CD8-positive, alpha-beta memory T cell (primary cell): ENCODE measurements around the gene GLIPR1. TPM values are rescaled to one million over a fixed set of nuclear protein-coding genes. Genes with fewer than 3 reads are reported as not detected.

Experiments used
- CTCF ChIA-PET: fragments of 350-600 bp; sonication (Branson Sonifier 250); formaldehyde crosslinking; loops from one replicate; lab custom pipeline; 2021; ENCODE audit warnings: antibody characterized with exemption; lab: Charles Lee
- POLR2A ChIA-PET: fragments of 350-600 bp; sonication (Branson Sonifier 250); formaldehyde crosslinking; loops from one replicate; lab custom pipeline; 2021; ENCODE audit warnings: antibody characterized with exemption; lab: Charles Lee
- DNase-seq, 5 donors: peaks; one replicate each; pipeline versions ENCODE4 v3.0.0 to v3.0.0-alpha.2; 2020 to 2022; ENCODE audit warnings: mixed read lengths in 1 of 5
- H3K27ac ChIP-seq: one replicate; pipeline ENCODE4 v1.7.0; 2013; ENCODE audit warnings: low read depth, mild to moderate bottlenecking, low read length, moderate library complexity
- H3K27me3 ChIP-seq: 2 replicates; pipeline ENCODE4 v1.7.0; 2013; ENCODE audit warnings: low read length, mild to moderate bottlenecking; ENCODE audit not compliant: insufficient read depth, poor library complexity, severe bottlenecking
- H3K36me3 ChIP-seq: 2 replicates; pipeline ENCODE4 v1.7.0; 2013; ENCODE audit warnings: mild to moderate bottlenecking, low read length, moderate library complexity; ENCODE audit not compliant: insufficient read depth
- H3K4me1 ChIP-seq: 2 replicates; pipeline ENCODE4 v1.7.0; 2013; ENCODE audit warnings: mild to moderate bottlenecking, low read length, moderate library complexity; ENCODE audit not compliant: insufficient read depth
- H3K4me3 ChIP-seq: 2 replicates; pipeline ENCODE4 v1.7.0; 2013; ENCODE audit warnings: mild to moderate bottlenecking, low read length
- H3K9me3 ChIP-seq: 2 replicates; pipeline ENCODE4 v1.7.0; 2013; ENCODE audit warnings: mild to moderate bottlenecking, low read length
- H3K27ac Mint-ChIP-seq, 8 donors: one replicate each; pipeline ENCODE4 v1.8.0; 2020 to 2021; ENCODE audit warnings: mixed read lengths in 8 of 8, mild to moderate bottlenecking in 6 of 8, inconsistent platforms in 3 of 8, moderate library complexity in 3 of 8
- H3K27me3 Mint-ChIP-seq, 2 donors: one replicate each; pipeline ENCODE4 v1.8.0; 2020 to 2021; ENCODE audit warnings: mixed read lengths in 2 of 2, mild to moderate bottlenecking in 1 of 2, moderate library complexity in 1 of 2
- H3K36me3 Mint-ChIP-seq, 3 donors: one replicate each; pipeline ENCODE4 v1.8.0; 2020 to 2021; ENCODE audit warnings: mixed read lengths in 3 of 3, inconsistent platforms in 1 of 3, mild to moderate bottlenecking in 1 of 3
- H3K4me1 Mint-ChIP-seq, 3 donors: one replicate each; pipeline ENCODE4 v1.8.0; 2020 to 2021; ENCODE audit warnings: mixed read lengths in 3 of 3, inconsistent platforms in 1 of 3, mild to moderate bottlenecking in 1 of 3
- H3K4me3 Mint-ChIP-seq, 7 donors: one replicate each; pipeline ENCODE4 v1.8.0; 2020 to 2021; ENCODE audit warnings: mixed read lengths in 7 of 7, mild to moderate bottlenecking in 6 of 7, moderate library complexity in 4 of 7, inconsistent platforms in 2 of 7
- H3K9me3 Mint-ChIP-seq, 5 donors: one replicate each; pipeline ENCODE4 v1.8.0; 2020 to 2022; ENCODE audit warnings: mixed read lengths in 5 of 5, mild to moderate bottlenecking in 3 of 5, moderate library complexity in 2 of 5, inconsistent platforms in 1 of 5
- polyA plus RNA-seq: library from polyadenylated mRNA; unstranded; fragments of 300-500 nt; fragmentation: Illumina TruSeq; gene quantifications from one replicate; pipeline ENCODE4 v1.2.3, GENCODE V29; 2021
- total RNA-seq, 2 experiments: library from RNA; stranded (reverse); gene quantifications; one replicate each; pipeline ENCODE4 v1.2.3, GENCODE V29; 2021

The GLIPR1 gene
- total and polyA plus RNA-seq, 3 experiments from 2014 or later: 22.2 to 202 (median 22.8) TPM

DNA sequence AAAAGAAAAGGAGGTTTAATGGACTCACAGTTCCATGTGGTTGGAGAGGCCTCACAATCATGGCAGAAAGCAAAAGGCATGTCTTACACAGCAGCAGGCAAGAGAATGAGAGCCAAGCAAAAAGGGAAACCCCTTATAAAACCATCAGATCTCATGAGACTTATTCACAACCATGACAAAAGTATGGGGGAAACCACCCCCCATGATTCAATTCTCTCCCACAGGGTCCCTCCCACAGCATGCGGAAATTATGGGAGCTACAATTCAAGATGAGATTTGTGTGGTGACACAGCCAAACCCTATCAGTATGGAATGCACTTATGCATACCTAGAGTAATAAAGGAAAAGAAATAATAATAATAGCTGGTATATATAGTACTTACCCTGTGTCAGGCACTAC is 4.5 kb upstream of the GLIPR1 start:
- peaks cover 0 to 4% of the 10 kb centered on the region in 2 donors for H3K27me3 Mint-ChIP-seq
- peaks cover 0 to 2% (median 0%) of the 10 kb centered on the region in 5 donors for H3K9me3 Mint-ChIP-seq
- peaks cover 0 to 7% (median 0%) of the 10 kb centered on the region in 3 donors for H3K36me3 Mint-ChIP-seq
- no peak overlapping the region for H3K4me3 Mint-ChIP-seq
- H3K36me3 ChIP-seq: no peaks in the 10 kb centered on the region
- H3K27me3 ChIP-seq: no peaks in the 10 kb centered on the region
- DNase-seq: no peak
- H3K4me3 ChIP-seq: no peak overlapping the region
- no peaks in the 10 kb centered on the region for H3K9me3 ChIP-seq
- H3K27ac ChIP-seq: no peak overlapping the region
- peaks cover 36 to 41% (median 38%) of the 10 kb centered on the region in 3 donors for H3K4me1 Mint-ChIP-seq
- POLR2A ChIA-PET: no interaction called here
- CTCF ChIA-PET: interaction anchor here (1.1 to 2.3 kb wide), 2 partner anchors 9 to 39 kb away, joined by 5 to 8 read pairs; no protein-coding TSS in a partner anchor
- H3K27ac Mint-ChIP-seq: no peak overlapping the region
- peaks cover 31% of the 10 kb centered on the region for H3K4me1 ChIP-seq

DNA sequence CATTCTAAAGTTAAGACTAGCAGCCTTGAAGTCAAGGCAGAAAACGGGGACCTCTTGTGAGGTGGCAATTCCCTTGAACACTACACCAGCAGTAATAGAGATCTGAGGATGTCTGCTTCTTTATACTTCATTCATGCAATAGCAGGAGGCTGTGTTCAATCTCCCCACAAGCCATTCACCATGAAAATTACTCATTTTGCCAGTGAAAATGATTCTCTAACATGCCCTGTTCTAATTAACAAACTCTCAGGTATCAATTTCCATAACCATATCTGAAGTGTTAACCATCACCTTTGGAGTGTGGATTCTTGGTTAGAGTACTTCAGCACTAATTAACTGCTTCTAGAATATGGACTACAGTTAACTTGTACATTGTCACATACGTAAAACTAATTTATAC is 3.4 kb upstream of the GLIPR1 start:
- Histone ChIP-seq H3K27ac (no peak overlapping the region), H3K4me1 (peaks cover 41% of the 10 kb centered on the region), H3K9me3 (no peaks in the 10 kb centered on the region), H3K4me3 (no peak overlapping the region), H3K36me3 (no peaks in the 10 kb centered on the region), H3K27me3 (no peaks in the 10 kb centered on the region)
- Mint-ChIP-seq H3K36me3 (peaks cover 0 to 16% (median 0%) of the 10 kb centered on the region in 3 donors), H3K4me3 (no peak overlapping the region), H3K9me3 (peaks cover 0 to 2% (median 0%) of the 10 kb centered on the region in 5 donors), H3K4me1 (peaks cover 44 to 50% (median 49%) of the 10 kb centered on the region in 3 donors), H3K27ac (peak overlapping the region in 6 of 8 donors; percentile 26 to 98 (median 60)), H3K27me3 (peaks cover 0 to 4% of the 10 kb centered on the region in 2 donors)
- ChIA-PET POLR2A (no interaction called here), CTCF (interaction anchor here (2.3 to 4.7 kb wide), 2 partner anchors 21 to 40 kb away, joined by 8 to 27 read pairs; no protein-coding TSS in a partner anchor)
- no peak for DNase-seq

DNA sequence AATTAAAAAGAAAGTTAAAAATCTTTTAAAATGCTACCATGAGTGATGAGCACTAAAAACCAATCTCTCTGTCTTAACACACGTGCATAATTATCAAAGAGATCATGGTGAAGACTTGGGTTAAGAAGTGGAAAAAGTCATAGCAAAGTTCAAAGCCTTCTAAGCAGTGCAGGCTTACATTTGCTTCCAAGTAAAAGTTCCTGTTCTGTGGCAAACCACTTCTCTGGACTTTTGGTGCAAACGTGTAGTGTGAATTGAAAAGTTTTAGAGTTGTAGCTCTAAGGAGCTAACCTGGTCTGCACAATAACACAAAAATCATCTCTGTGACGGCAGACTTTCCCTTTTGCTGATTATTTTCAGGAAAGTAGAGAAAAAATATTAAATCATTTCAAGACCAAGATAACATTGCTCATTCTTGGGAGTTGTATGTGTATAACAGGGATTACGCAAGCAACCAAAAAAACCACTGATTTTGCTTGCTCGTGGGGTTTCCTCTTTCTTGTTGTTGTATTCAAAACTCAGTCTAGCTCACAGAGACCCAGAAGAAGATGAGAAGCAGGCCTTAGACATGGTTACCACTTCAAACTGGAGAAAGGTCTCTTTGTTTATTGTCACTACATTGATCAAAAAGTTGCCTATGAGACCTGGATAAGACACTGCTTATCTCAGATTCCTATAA is 2.3 kb upstream of the GLIPR1 start:
- H3K4me3 ChIP-seq: no peak overlapping the region
- ChIA-PET POLR2A (interaction anchor here (1.7 kb wide), 1 partner anchor 1080 kb away, joined by 5 read pairs; no protein-coding TSS in a partner anchor), CTCF (interaction anchor here (1.9 to 4.7 kb wide), 3 partner anchors 22 to 82 kb away, joined by 5 to 27 read pairs (median 8); no protein-coding TSS in a partner anchor)
- Mint-ChIP-seq H3K27ac (peak overlapping the region; percentile 86 to 98 (median 97)), H3K36me3 (peaks cover 0 to 24% (median 2%) of the 10 kb centered on the region in 3 donors), H3K9me3 (peaks cover 0 to 2% (median 0%) of the 10 kb centered on the region in 5 donors), H3K4me3 (peak overlapping the region; percentile 19 to 75 (median 47)), H3K4me1 (peaks cover 54 to 61% (median 60%) of the 10 kb centered on the region in 3 donors), H3K27me3 (peaks cover 0 to 4% of the 10 kb centered on the region in 2 donors)
- H3K9me3 ChIP-seq: no peaks in the 10 kb centered on the region
- H3K27me3 ChIP-seq: no peaks in the 10 kb centered on the region
- peaks cover 52% of the 10 kb centered on the region for H3K4me1 ChIP-seq
- H3K27ac ChIP-seq: no peak overlapping the region
- no peaks in the 10 kb centered on the region for H3K36me3 ChIP-seq
- peak in 3 of 5 donors; percentile 59 to 86 (median 67) for DNase-seq

DNA sequence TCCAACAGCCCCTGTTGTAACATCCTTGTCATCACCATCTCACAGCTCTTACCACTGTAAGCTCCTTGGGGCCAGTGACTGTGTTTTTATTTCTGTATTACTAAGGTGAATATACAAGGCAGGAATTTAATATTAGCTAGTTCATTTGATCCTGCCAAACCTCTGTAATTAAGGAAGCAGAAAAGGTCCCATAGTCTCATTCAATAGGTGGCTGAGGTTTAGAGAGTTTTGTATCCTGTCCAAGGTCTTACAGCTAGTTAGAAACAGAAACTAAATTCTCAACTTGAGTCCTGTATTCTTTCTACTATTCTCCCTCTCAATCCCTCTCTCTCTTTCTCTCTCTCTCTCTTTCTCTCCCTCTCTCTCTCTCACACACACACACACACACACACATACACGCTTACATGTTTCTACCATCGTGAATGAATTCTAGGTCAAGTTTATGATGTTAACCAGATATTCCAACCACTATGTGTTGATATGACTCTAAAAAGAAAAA is 543 bp upstream of the GLIPR1 start:
- peak overlapping the region; percentile 80 for H3K27ac ChIP-seq
- H3K27me3 Mint-ChIP-seq: peaks cover 0 to 2% of the 10 kb centered on the region in 2 donors
- no peaks in the 10 kb centered on the region for H3K27me3 ChIP-seq
- H3K4me1 ChIP-seq: peaks cover 64% of the 10 kb centered on the region
- peak overlapping the region; percentile 86 to 98 (median 97) for H3K27ac Mint-ChIP-seq
- CTCF ChIA-PET: interaction anchor here (1.0 to 4.7 kb wide), 9 partner anchors 17 to 557 kb away, joined by 3 to 27 read pairs (median 4); partner anchors contain the start of genes GLIPR1L2 and PHLDA1
- H3K9me3 Mint-ChIP-seq: peaks cover 0 to 2% (median 0%) of the 10 kb centered on the region in 5 donors
- POLR2A ChIA-PET: interaction anchor here (0.6 to 1.8 kb wide), 10 partner anchors 20 to 1079 kb away, joined by 3 to 12 read pairs (median 4); partner anchors contain the start of genes GLIPR1L2, KRR1 and PHLDA1
- no peaks in the 10 kb centered on the region for H3K9me3 ChIP-seq
- H3K4me3 ChIP-seq: peak overlapping the region; percentile 80
- H3K4me1 Mint-ChIP-seq: peaks cover 71 to 78% (median 78%) of the 10 kb centered on the region in 3 donors
- peaks cover 0 to 42% (median 8%) of the 10 kb centered on the region in 3 donors for H3K36me3 Mint-ChIP-seq
- H3K4me3 Mint-ChIP-seq: peak overlapping the region; percentile 96 to 99 (median 97)
- DNase-seq: peak in 1 of 5 donors; percentile 61
- H3K36me3 ChIP-seq: no peaks in the 10 kb centered on the region

GRCh38 chr12:75481013-75481705 is 604 bp downstream of the GLIPR1 start:
- no peaks in the 10 kb centered on the region for H3K27me3 ChIP-seq
- peak overlapping the region; percentile 86 to 98 (median 97) for H3K27ac Mint-ChIP-seq
- H3K9me3 Mint-ChIP-seq: peaks cover 0 to 2% (median 0%) of the 10 kb centered on the region in 5 donors
- H3K4me3 Mint-ChIP-seq: peak overlapping the region; percentile 96 to 99 (median 97)
- ChIA-PET POLR2A (interaction anchor here (0.7 to 1.8 kb wide), 9 partner anchors 24 to 598 kb away, joined by 3 to 12 read pairs (median 7); partner anchors contain the start of genes GLIPR1L2 and PHLDA1), CTCF (interaction anchor here (1.0 to 4.7 kb wide), 7 partner anchors 18 to 550 kb away, joined by 3 to 27 read pairs (median 4); partner anchors contain the start of genes GLIPR1L2 and PHLDA1)
- H3K4me1 ChIP-seq: peaks cover 71% of the 10 kb centered on the region
- no peaks in the 10 kb centered on the region for H3K36me3 ChIP-seq
- H3K36me3 Mint-ChIP-seq: peaks cover 0 to 50% (median 12%) of the 10 kb centered on the region in 3 donors
- peaks cover 0 to 2% of the 10 kb centered on the region in 2 donors for H3K27me3 Mint-ChIP-seq
- H3K4me3 ChIP-seq: peak overlapping the region; percentile 80
- H3K4me1 Mint-ChIP-seq: peaks cover 80 to 89% (median 88%) of the 10 kb centered on the region in 3 donors
- H3K27ac ChIP-seq: peak overlapping the region; percentile 80
- no peak for DNase-seq
- no peaks in the 10 kb centered on the region for H3K9me3 ChIP-seq

- H3K9me3 ChIP-seq: no peaks in the 10 kb centered on the region
- H3K36me3 ChIP-seq: no peaks in the 10 kb centered on the region
- peak overlapping the region; percentile 80 for H3K27ac ChIP-seq
- Mint-ChIP-seq H3K4me1 (peaks cover 85 to 95% (median 94%) of the 10 kb centered on the region in 3 donors), H3K27me3 (peaks cover 0 to 2% of the 10 kb centered on the region in 2 donors), H3K9me3 (peaks cover 0 to 2% (median 0%) of the 10 kb centered on the region in 5 donors), H3K27ac (peak overlapping the region; percentile 86 to 98 (median 97)), H3K4me3 (peak overlapping the region; percentile 96 to 99 (median 97)), H3K36me3 (peaks cover 0 to 56% (median 15%) of the 10 kb centered on the region in 3 donors)
- CTCF ChIA-PET: interaction anchor here (3.5 to 4.7 kb wide), 3 partner anchors 25 to 90 kb away, joined by 18 to 27 read pairs (median 18); partner anchors contain the start of gene GLIPR1L2
- POLR2A ChIA-PET: interaction anchor here (0.7 to 1.4 kb wide), 3 partner anchors 10 to 181 kb away, joined by 4 to 10 read pairs (median 6); no protein-coding TSS in a partner anchor
- DNase-seq: no peak
- peaks cover 76% of the 10 kb centered on the region for H3K4me1 ChIP-seq
- H3K27me3 ChIP-seq: no peaks in the 10 kb centered on the region
- peak overlapping the region; percentile 80 for H3K4me3 ChIP-seq
Observed at GRCh38 chr12:75481774-75482173, 1.2 kb downstream of the GLIPR1 start.

- Mint-ChIP-seq H3K4me1 (peaks cover 83 to 94% (median 93%) of the 10 kb centered on the region in 3 donors), H3K36me3 (peaks cover 0 to 63% (median 20%) of the 10 kb centered on the region in 3 donors), H3K9me3 (peaks cover 0 to 2% (median 0%) of the 10 kb centered on the region in 5 donors), H3K27me3 (peaks cover 0 to 2% of the 10 kb centered on the region in 2 donors), H3K27ac (peak overlapping the region; percentile 86 to 98 (median 97)), H3K4me3 (peak overlapping the region; percentile 96 to 99 (median 97))
- Histone ChIP-seq H3K9me3 (no peaks in the 10 kb centered on the region), H3K4me3 (peak overlapping the region; percentile 80), H3K4me1 (peaks cover 74% of the 10 kb centered on the region), H3K27ac (peak overlapping the region; percentile 80), H3K27me3 (no peaks in the 10 kb centered on the region), H3K36me3 (no peaks in the 10 kb centered on the region)
- POLR2A ChIA-PET: interaction anchor here (0.8 to 1.3 kb wide), 2 partner anchors 9 to 549 kb away, joined by 3 to 4 read pairs; partner anchors contain the start of gene PHLDA1
- CTCF ChIA-PET: interaction anchor here (1.3 to 4.2 kb wide), 6 partner anchors 8 to 548 kb away, joined by 3 to 47 read pairs (median 5); partner anchors contain the start of gene GLIPR1L2
- DNase-seq: peak in 3 of 5 donors; percentile 26 to 57 (median 55)
Observed at GRCh38 chr12:75482646-75483045, 2.1 kb downstream of the GLIPR1 start.
